RWPE2 (cell line): ENCODE measurements around the gene LRIG3.

ENCODE experiments used
- ATAC-seq: fragments of 200-7000 bp; cut with Tn5 transposase; 3 replicates; pipeline ENCODE4 v1.9.1; 2021; ENCODE audit warnings: low read depth
- DNase-seq: peaks from one replicate; pipeline ENCODE4 v3.0.0-alpha.2; 2020; ENCODE audit warnings: low spot score
- H3K27ac ChIP-seq: fragments of 450-650 bp; 2 replicates; pipeline ENCODE4 v1.5.1; 2017; ENCODE audit warnings: mild to moderate bottlenecking; ENCODE audit not compliant: poor library complexity, severe bottlenecking
- H3K27me3 ChIP-seq: fragments of 250-450 bp; sonication (Bioruptor Pico); 2 replicates; pipeline ENCODE4 v1.5.1; 2021; ENCODE audit warnings: mild to moderate bottlenecking, moderate library complexity; ENCODE audit not compliant: insufficient read depth, poor library complexity, severe bottlenecking
- H3K36me3 ChIP-seq: fragments of 250-450 bp; sonication (Bioruptor Pico); 2 replicates; pipeline ENCODE4 v1.5.1; 2020; ENCODE audit warnings: low read depth, mild to moderate bottlenecking, moderate library complexity
- H3K4me1 ChIP-seq: fragments of 250-450 bp; sonication (Bioruptor Pico); 2 replicates; pipeline ENCODE4 v1.5.1; 2021; ENCODE audit warnings: mild to moderate bottlenecking, moderate library complexity; ENCODE audit not compliant: insufficient read depth, poor library complexity, severe bottlenecking
- H3K4me3 ChIP-seq: fragments of 250-450 bp; sonication (Bioruptor Pico); 2 replicates; pipeline ENCODE4 v1.5.1; 2021; ENCODE audit warnings: mild to moderate bottlenecking, moderate library complexity; ENCODE audit not compliant: severe bottlenecking
- H3K9me3 ChIP-seq: fragments of 250-450 bp; sonication (Bioruptor Pico); 2 replicates; pipeline ENCODE4 v1.5.1; 2021; ENCODE audit warnings: mild to moderate bottlenecking, moderate library complexity; ENCODE audit not compliant: severe bottlenecking
- CTCF ChIP-seq: fragments of 450-650 bp; IDR thresholded peaks from one replicate; pipeline ENCODE4 v1.5.1; 2017; ENCODE audit warnings: mild to moderate bottlenecking, moderate library complexity; ENCODE audit not compliant: poor library complexity, severe bottlenecking

Gene LRIG3

GRCh38 chr12:58883576-58884334 lies 36.5 kb downstream of the LRIG3 start:
- DNase-seq = no peak
- ATAC-seq = no peak
- H3K27me3 ChIP-seq = no peaks in the 10 kb centered on the region

GRCh38 chr12:58882826-58883225 lies 37.5 kb downstream of the LRIG3 start:
- H3K9me3 ChIP-seq = no peaks in the 10 kb centered on the region
- peaks cover 1% of the 10 kb centered on the region for H3K4me1 ChIP-seq
- no peak overlapping the region for H3K4me3 ChIP-seq
- peaks cover 97% of the 10 kb centered on the region for H3K36me3 ChIP-seq
- H3K27me3 ChIP-seq = no peaks in the 10 kb centered on the region
- no peak overlapping the region for H3K27ac ChIP-seq
- DNase-seq = no peak
- no peak for TF ChIP-seq CTCF
- ATAC-seq = no peak

More at GRCh38 chr12:58883576-58884334, 36.5 kb downstream of the LRIG3 start:
- no peak for TF ChIP-seq CTCF
- no peaks in the 10 kb centered on the region for H3K4me1 ChIP-seq
- H3K27ac ChIP-seq = no peak overlapping the region
- peaks cover 97% of the 10 kb centered on the region for H3K36me3 ChIP-seq
- no peak overlapping the region for H3K4me3 ChIP-seq
- H3K9me3 ChIP-seq = no peaks in the 10 kb centered on the region

- Histone ChIP-seq H3K4me1 (peaks cover 9% of the 10 kb centered on the region), H3K27ac (no peak overlapping the region), H3K4me3 (no peak overlapping the region), H3K9me3 (no peaks in the 10 kb centered on the region), H3K36me3 (peaks cover 94% of the 10 kb centered on the region), H3K27me3 (no peaks in the 10 kb centered on the region)
- DNase-seq = no peak
- no peak for ATAC-seq
- no peak for TF ChIP-seq CTCF
Measured at GRCh38 chr12:58881816-58882215, 38.5 kb downstream of the LRIG3 start.

GRCh38 chr12:58880639-58881038 lies 39.7 kb downstream of the LRIG3 start:
- H3K4me1 ChIP-seq = peaks cover 16% of the 10 kb centered on the region
- H3K36me3 ChIP-seq = peaks cover 94% of the 10 kb centered on the region
- no peak for ATAC-seq

More at GRCh38 chr12:58880639-58881038, 39.7 kb downstream of the LRIG3 start:
- TF ChIP-seq CTCF = no peak
- H3K9me3 ChIP-seq = no peaks in the 10 kb centered on the region
- no peak for DNase-seq
- no peaks in the 10 kb centered on the region for H3K27me3 ChIP-seq
- no peak overlapping the region for H3K4me3 ChIP-seq
- H3K27ac ChIP-seq = no peak overlapping the region
